HEK293T (cell line): ENCODE data around the gene CPNE2.

ENCODE experiments used
- FOXK2 ChIP-seq: fragments of 450-650 bp; IDR thresholded peaks from 2 replicates; pipeline ENCODE4 v1.6.1; 2016; ENCODE audit warnings: mild to moderate bottlenecking
- L3MBTL2 ChIP-seq: fragments of 450-650 bp; conservative IDR thresholded peaks from 2 replicates; pipeline ENCODE4 v1.6.1; 2016; ENCODE audit warnings: mild to moderate bottlenecking
- PKNOX1 ChIP-seq: fragments of 450-650 bp; IDR thresholded peaks from 2 replicates; pipeline ENCODE4 v1.6.1; 2016
- TARDBP ChIP-seq: fragments of 450-650 bp; IDR thresholded peaks from 2 replicates; pipeline ENCODE4 v1.6.1; 2016

DNA sequence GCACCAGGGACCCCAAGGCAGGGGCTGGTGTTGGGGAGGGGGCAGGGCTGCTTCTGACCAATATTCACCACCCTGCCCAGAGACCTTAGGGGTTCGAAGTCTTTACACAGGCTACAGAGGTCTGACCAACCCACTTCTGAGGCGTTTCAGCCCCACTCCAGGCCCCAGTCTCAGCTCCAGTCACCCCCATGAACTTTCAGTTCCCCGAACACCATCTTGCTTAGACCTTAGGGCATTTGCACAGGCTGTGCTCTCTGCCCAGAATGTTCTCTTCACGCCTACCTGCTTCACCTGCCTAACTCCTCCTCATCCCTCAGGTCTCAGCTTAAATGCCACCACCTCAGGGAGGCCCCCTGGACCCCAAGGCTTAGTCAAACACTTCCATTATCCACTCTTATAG is 25.8 kb upstream of the CPNE2 start:
- no peak for TF ChIP-seq PKNOX1
- no peak for TF ChIP-seq L3MBTL2
- TF ChIP-seq FOXK2, result no peak
- TF ChIP-seq TARDBP, result no peak
